ENCODE results near the gene FBXO46.
"Not testable (repeated sequence)": the region's sequence is repeated elsewhere in the genome, so short reads cannot be mapped to it uniquely, and the experiment has no call there.

FBXO46 gene

GRCh38 chr19:45717983-45718650, 12.6 kb downstream of the FBXO46 start:
- no peak for DNase-seq (ENCODE audit: low read depth)

GRCh38 chr19:45717131-45717982, 13.3 kb downstream of the FBXO46 start:
- peak; percentile 88 for DNase-seq (ENCODE audit: low read depth)

GRCh38 chr19:45716359-45717130, 14.2 kb downstream of the FBXO46 start:
- no peak for DNase-seq (ENCODE audit: low read depth)

DNA sequence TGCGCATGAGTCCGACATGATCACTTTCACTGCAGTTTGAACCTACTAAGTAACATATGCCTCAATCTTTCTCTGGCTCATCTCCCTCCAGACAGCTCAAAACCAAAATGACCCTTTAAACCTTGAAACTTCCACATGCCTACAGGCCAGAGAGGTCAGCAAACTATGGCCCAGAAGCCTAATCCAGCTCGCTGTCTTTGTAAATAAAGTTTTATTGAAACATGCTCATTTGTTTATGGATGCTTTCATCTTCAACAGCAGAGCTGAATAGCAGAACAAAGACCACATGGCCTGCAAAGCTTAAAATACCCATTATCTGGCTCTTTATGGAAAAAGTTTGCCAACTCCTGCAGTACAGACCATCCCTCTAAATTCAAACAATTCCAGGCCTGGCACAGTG, 15.6 kb downstream of the FBXO46 start:
- no peak for DNase-seq (ENCODE audit: low read depth)

GRCh38 chr19:45713141-45713540, 17.6 kb downstream of the FBXO46 start:
- DNase-seq (ENCODE audit: low read depth) = no peak

GRCh38 chr19:45712699-45713067, 18.0 kb downstream of the FBXO46 start:
- no peak for DNase-seq (ENCODE audit: low read depth)

GRCh38 chr19:45711851-45712698, 18.6 kb downstream of the FBXO46 start:
- DNase-seq (ENCODE audit: low read depth) = no peak

- DNase-seq (ENCODE audit: low read depth) = no peak
Observed at GRCh38 chr19:45710356-45711130, 20.2 kb downstream of the FBXO46 start.

- DNase-seq (ENCODE audit: low read depth) = no peak
Observed at GRCh38 chr19:45705710-45706415, 24.8 kb downstream of the FBXO46 start.

DNA sequence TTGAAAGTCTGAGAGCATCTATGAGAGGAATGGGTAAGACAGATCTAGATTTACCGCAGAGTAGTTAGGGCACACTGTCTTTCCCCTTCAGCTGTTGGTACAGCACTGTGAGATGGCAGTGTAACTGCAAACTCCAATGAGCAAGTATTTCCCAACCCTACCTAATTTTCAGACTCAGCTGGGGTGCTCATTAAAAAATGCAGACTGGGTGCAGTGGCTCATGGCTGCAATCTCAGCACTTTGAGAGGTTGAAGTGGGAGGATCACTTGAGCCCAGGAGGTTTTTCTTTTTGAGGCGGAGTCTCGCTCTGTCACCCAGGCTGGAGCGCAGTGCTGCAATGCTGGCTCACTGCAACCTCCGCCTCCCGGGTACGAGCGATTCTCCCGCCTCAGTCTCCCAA, 25.6 kb downstream of the FBXO46 start:
- DNase-seq (ENCODE audit: low read depth) = no peak

GRCh38 chr19:45701676-45702075, 29.0 kb downstream of the FBXO46 start:
- no peak for DNase-seq (ENCODE audit: low read depth)

DNA sequence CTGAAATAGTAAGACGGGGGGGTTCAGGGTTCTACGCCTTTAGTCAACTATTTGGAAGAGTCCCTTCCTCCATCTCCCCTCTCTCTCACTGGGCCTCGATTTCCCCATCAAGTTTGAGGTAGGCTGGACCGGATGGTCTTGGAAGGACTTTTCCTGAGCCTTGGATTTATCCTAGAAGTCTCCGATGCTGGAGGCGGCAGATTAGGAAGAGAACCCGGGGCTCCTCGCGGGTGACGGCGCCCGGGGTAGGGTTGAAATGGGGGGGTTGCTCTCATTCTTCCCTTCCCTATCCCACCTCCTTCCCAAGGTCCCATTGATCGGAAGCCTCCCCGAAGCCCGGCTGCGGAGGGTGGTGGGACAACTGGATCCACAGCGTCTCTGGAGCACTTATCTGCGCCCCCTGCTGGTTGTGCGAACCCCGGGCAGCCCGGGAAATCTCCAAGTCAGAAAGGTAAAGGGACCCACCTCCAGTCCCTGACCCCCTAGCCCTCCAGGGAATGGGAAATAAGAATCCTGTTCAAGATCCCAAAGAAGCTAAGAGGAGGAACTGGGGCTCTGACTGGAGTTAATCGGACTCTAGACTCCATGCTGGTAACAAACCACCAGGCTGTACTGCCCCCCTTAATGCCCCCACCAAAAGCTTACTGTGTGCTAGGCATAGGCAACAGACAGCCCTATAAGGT, 37.4 kb downstream of the FBXO46 start:
- peak; percentile 70 for DNase-seq (ENCODE audit: low read depth)

DNA sequence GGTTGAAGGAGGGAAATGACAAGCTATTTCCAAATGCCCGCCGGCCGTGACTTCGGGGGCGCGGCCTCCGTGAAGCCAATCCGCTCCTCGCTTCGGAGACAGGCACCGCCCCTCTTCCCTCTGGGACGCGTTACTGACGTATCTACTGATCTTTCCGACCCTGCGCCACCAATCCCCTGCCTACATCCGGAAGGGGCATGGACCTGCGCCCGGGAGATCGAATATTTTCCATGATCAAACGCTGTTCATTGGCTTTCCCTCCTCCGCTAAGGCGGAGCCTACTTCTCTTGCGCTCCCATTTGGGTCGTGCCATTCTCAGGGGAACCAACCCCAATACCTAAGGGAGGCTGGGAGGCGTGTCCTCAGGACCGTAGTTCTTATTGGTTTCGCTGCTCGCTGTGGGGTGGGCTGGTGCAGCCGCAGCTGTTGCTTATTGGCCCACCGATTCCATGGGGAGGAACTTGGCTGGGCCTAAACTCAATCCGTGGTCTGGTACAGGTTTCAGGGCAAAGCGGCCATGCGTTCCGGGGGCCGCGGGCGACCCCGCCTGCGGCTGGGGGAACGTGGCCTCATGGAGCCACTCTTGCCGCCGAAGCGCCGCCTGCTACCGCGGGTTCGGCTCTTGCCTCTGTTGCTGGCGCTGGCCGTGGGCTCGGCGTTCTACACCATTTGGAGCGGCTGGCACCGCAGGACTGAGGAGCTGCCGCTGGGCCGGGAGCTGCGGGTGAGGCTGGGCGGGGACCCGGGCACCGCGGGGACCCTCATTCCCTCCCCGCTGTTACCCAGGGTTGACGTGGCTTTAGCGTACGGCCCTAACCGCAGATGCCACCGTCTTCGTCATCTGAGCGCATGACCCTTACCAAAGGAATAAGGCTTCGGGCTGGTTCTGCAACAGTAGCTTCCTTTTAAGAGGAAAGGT, 38.2 kb downstream of the FBXO46 start, which contains the start of gene QPCTL:
Gene QPCTL (plus strand): TSS at position 480 of the 919 bp plus-strand sequence. CDS start 38 bp downstream, at position 518.
- peak; percentile 92 for DNase-seq (ENCODE audit: low read depth)

GRCh38 chr19:45691516-45692186, 39.0 kb downstream of the FBXO46 start, which contains the start of gene SNRPD2:
Gene SNRPD2 (minus strand): TSS chr19:45691953. CDS start chr19:45691888, 65 bp downstream.
- peak; percentile 90 for DNase-seq (ENCODE audit: low read depth)

GRCh38 chr19:45687599-45687998, 43.1 kb downstream of the FBXO46 start:
- no peak for DNase-seq (ENCODE audit: low read depth)

GRCh38 chr19:45685045-45685444, 45.7 kb downstream of the FBXO46 start:
- not testable (repeated sequence) for DNase-seq (ENCODE audit: low read depth)

- no peak for DNase-seq (ENCODE audit: low read depth)
Observed at GRCh38 chr19:45682908-45683307, 47.8 kb downstream of the FBXO46 start.

GRCh38 chr19:45682117-45682516, 48.6 kb downstream of the FBXO46 start:
- no peak for DNase-seq (ENCODE audit: low read depth)

Measured in stimulated activated CD8-positive, alpha-beta memory T cell treated with anti-CD3 and anti-CD28 coated beads, Interleukin-7, amount 100 ng/mL, for 24 hours (primary cell).